Keratinocyte (primary cell): Measurements from ENCODE around the gene SYNDIG1. TPM values are rescaled to one million over a fixed set of nuclear protein-coding genes. Genes with fewer than 3 reads are reported as not detected.

ENCODE experiments used
- DNase-seq: peaks from one replicate; pipeline ENCODE4 v3.0.0-alpha.2; 2011; ENCODE audit warnings: low read depth, missing footprints, low spot score
- FAIRE-seq: peaks from 2 replicates; lab custom pipeline; 2011; peaks lifted over from hg19 to GRCh38; lab: Jason Lieb, UNC
- H2AFZ ChIP-seq: 2 replicates; pipeline ENCODE4 v1.6.0; 2012; ENCODE audit warnings: low read length, control low read depth, inconsistent platforms; ENCODE audit not compliant: control insufficient read depth
- H3K27ac ChIP-seq: 2 replicates; pipeline ENCODE4 v1.5.1; 2011; ENCODE audit warnings: low read length; ENCODE audit not compliant: control insufficient read depth, insufficient read depth
- H3K27me3 ChIP-seq: 3 replicates; pipeline ENCODE4 v1.6.0; 2011; ENCODE audit warnings: low read length; ENCODE audit not compliant: control insufficient read depth, insufficient read depth; ENCODE audit errors: extremely low read depth
- H3K36me3 ChIP-seq, 2 experiments: 2 replicates in 1 of 2; 3 replicates in 1 of 2; pipeline ENCODE4 v1.5.1; 2011; ENCODE audit warnings: low read length in 2 of 2, mild to moderate bottlenecking in 1 of 2; ENCODE audit not compliant: control insufficient read depth in 2 of 2, insufficient read depth in 2 of 2; ENCODE audit errors: extremely low read depth in 1 of 2
- H3K4me1 ChIP-seq: 3 replicates; pipeline ENCODE4 v1.5.1; 2011; ENCODE audit warnings: low read length; ENCODE audit not compliant: control insufficient read depth, insufficient read depth; ENCODE audit errors: extremely low read depth
- H3K4me2 ChIP-seq: 3 replicates; pipeline ENCODE4 v1.6.0; 2011; ENCODE audit warnings: low read depth, low read length; ENCODE audit not compliant: control insufficient read depth, insufficient read depth; ENCODE audit errors: extremely low read depth
- H3K4me3 ChIP-seq, 3 experiments: fragments of 200-600 bp in 1 of 3; sonication (generic) in 1 of 3; 2 replicates in 2 of 3; 3 replicates in 1 of 3; pipeline ENCODE4 v1.5.1; 2011 to 2016; ENCODE audit warnings: low read length in 3 of 3, mild to moderate bottlenecking in 3 of 3, control low read depth in 2 of 3, inconsistent platforms in 1 of 3, low read depth in 1 of 3, mixed read lengths in 1 of 3, mixed run types in 1 of 3, moderate library complexity in 1 of 3; ENCODE audit not compliant: control insufficient read depth in 2 of 3, insufficient read depth in 2 of 3; ENCODE audit errors: extremely low read depth in 1 of 3
- H3K79me2 ChIP-seq: 2 replicates; pipeline ENCODE4 v1.6.0; 2012; ENCODE audit warnings: low read length; ENCODE audit not compliant: control insufficient read depth, insufficient read depth
- H3K9ac ChIP-seq: 3 replicates; pipeline ENCODE4 v1.6.0; 2011; ENCODE audit warnings: low read length; ENCODE audit not compliant: control insufficient read depth, insufficient read depth; ENCODE audit errors: extremely low read depth
- H3K9me1 ChIP-seq: 3 replicates; pipeline ENCODE4 v1.6.0; 2011; ENCODE audit warnings: low read length; ENCODE audit not compliant: control insufficient read depth, insufficient read depth; ENCODE audit errors: extremely low read depth
- H3K9me3 ChIP-seq: 2 replicates; pipeline ENCODE4 v1.5.1; 2012; ENCODE audit warnings: low read depth, low read length; ENCODE audit not compliant: control insufficient read depth
- H4K20me1 ChIP-seq: 3 replicates; pipeline ENCODE4 v1.6.0; 2011; ENCODE audit warnings: low read length; ENCODE audit not compliant: control insufficient read depth, insufficient read depth; ENCODE audit errors: extremely low read depth
- EZH2 ChIP-seq: IDR thresholded peaks from one replicate; pipeline ENCODE4 v1.6.1; 2012; ENCODE audit warnings: inconsistent platforms, mild to moderate bottlenecking, low read length, moderate library complexity
- dilution Hi-C: fragments of 300-500 bp; cut with MboI; formaldehyde crosslinking; loops from one replicate; pipeline ENCODE4 v1.7.0; 2020; ENCODE audit warnings: low sequenced_read_pairs; ENCODE audit not compliant: extremely low pct_ligation_motif_present
- polyA plus RNA-seq, 5 experiments: library from polyadenylated mRNA; depleted of rRNA in 3 of 5; stranded (reverse) in 3 of 5; stranded (forward) in 1 of 5; unstranded in 1 of 5; fragments of >200 nt; gene quantifications; 1 replicate in 1 of 5; 2 replicates in 3 of 5; 3 replicates in 1 of 5; pipeline versions ENCODE4 v1.2.1 to v1.2.3, GENCODE V29; 2011 to 2012; ENCODE audit warnings: missing spikeins in 2 of 5, low read depth in 1 of 5, low replicate concordance in 1 of 5
- TF ChIP-seq, protein P1 (sequence below), 3 experiments: IDR thresholded peaks in 1 of 3; conservative IDR thresholded peaks in 1 of 3; optimal IDR thresholded peaks in 1 of 3; 2 replicates in 2 of 3; 3 replicates in 1 of 3; pipeline versions ENCODE3 to v1.5.1; 2011; ENCODE audit warnings: low read length in 3 of 3, mild to moderate bottlenecking in 3 of 3, moderate library complexity in 2 of 3, control low read depth in 1 of 3, inconsistent platforms in 1 of 3; ENCODE audit not compliant: insufficient read depth in 2 of 3; ENCODE audit errors: extremely low read depth in 1 of 3

SYNDIG1 gene
- polyA plus RNA-seq, 1 donor (not counting 4 experiments of a cell fraction or from before 2014, with no cell fraction given), result 0.38 TPM

DNA sequence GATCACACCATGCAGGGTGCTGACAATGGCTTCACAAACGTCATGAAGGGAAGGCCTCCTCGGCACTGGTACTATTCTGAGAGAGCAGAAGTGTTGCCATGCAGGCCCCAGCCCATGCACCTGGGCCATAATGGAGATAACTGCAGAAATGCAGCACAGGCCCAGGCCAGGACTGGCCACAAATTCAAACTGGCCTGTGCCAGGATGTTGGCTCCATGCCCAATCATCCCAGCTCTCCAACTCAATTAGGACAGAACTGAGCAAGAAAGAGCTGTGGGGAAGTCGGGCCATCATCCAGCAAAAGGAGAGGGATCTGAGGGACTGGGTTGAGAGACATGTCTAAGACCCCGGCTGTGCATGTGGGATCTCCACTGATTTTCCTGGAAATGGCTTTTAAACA lies 48.9 kb upstream of the SYNDIG1 start:
- dilution Hi-C loops, result no loop called here
- no peaks in the 10 kb centered on the region for H4K20me1 ChIP-seq
- FAIRE-seq (no peak), DNase-seq (no peak)
- no peaks in the 10 kb centered on the region for H3K79me2 ChIP-seq
- no peaks in the 10 kb centered on the region for H3K27me3 ChIP-seq
- H3K9ac ChIP-seq, result no peak overlapping the region
- no peak overlapping the region for H2AFZ ChIP-seq
- no peaks in the 10 kb centered on the region for H3K9me1 ChIP-seq
- H3K4me2 ChIP-seq, result no peak overlapping the region
- TF ChIP-seq EZH2, result no peak
- TF ChIP-seq, protein P1, sequence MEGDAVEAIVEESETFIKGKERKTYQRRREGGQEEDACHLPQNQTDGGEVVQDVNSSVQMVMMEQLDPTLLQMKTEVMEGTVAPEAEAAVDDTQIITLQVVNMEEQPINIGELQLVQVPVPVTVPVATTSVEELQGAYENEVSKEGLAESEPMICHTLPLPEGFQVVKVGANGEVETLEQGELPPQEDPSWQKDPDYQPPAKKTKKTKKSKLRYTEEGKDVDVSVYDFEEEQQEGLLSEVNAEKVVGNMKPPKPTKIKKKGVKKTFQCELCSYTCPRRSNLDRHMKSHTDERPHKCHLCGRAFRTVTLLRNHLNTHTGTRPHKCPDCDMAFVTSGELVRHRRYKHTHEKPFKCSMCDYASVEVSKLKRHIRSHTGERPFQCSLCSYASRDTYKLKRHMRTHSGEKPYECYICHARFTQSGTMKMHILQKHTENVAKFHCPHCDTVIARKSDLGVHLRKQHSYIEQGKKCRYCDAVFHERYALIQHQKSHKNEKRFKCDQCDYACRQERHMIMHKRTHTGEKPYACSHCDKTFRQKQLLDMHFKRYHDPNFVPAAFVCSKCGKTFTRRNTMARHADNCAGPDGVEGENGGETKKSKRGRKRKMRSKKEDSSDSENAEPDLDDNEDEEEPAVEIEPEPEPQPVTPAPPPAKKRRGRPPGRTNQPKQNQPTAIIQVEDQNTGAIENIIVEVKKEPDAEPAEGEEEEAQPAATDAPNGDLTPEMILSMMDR (optimal IDR thresholded peaks at IDR 0.05 in 1 of 3, IDR thresholded peaks at IDR 0.05 in 1 of 3, conservative IDR thresholded peaks at IDR 0.05 in 1 of 3; ENCODE audit: extremely low read depth in 1 of 3, insufficient read depth in 2 of 3, low read length in 3 of 3), result no peak
- no peaks in the 10 kb centered on the region for H3K4me1 ChIP-seq
- H3K4me3 ChIP-seq, result no peak overlapping the region
- no peaks in the 10 kb centered on the region for H3K36me3 ChIP-seq
- H3K27ac ChIP-seq, result no peak overlapping the region
- H3K9me3 ChIP-seq, result no peaks in the 10 kb centered on the region

DNA sequence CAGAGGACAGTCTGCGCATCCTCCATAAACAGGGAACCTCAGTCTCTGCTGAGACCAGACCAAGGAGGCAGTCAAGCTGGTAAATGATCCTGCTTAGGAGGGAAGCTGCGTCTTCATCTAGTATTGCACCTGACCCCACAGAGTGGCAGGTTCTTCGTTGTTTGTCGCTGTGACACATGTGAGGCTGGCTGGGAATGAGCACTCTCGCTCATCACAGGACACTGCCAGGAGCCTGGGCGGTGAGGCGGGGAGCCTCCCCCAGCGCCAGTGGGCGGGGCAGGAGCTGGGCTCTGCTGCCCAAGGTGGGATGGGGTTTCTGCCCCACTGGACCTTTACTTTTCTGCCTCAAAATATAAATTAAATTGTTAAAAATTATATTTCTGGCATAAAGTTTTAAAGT lies 48.4 kb upstream of the SYNDIG1 start:
- no peak overlapping the region for H3K4me2 ChIP-seq
- no peaks in the 10 kb centered on the region for H3K27me3 ChIP-seq
- FAIRE-seq, result no peak
- DNase-seq, result no peak
- H3K9ac ChIP-seq, result no peak overlapping the region
- H3K9me1 ChIP-seq, result no peaks in the 10 kb centered on the region
- H3K79me2 ChIP-seq, result no peaks in the 10 kb centered on the region
- no peaks in the 10 kb centered on the region for H3K9me3 ChIP-seq
- no peak overlapping the region for H3K27ac ChIP-seq
- no peak for TF ChIP-seq EZH2
- TF ChIP-seq, protein P1 (optimal IDR thresholded peaks at IDR 0.05 in 1 of 3, IDR thresholded peaks at IDR 0.05 in 1 of 3, conservative IDR thresholded peaks at IDR 0.05 in 1 of 3; ENCODE audit: extremely low read depth in 1 of 3, insufficient read depth in 2 of 3, low read length in 3 of 3), result no peak
- H3K36me3 ChIP-seq, result no peaks in the 10 kb centered on the region
- H2AFZ ChIP-seq, result no peak overlapping the region
- dilution Hi-C loops, result no loop called here
- H3K4me3 ChIP-seq, result no peak overlapping the region
- H4K20me1 ChIP-seq, result no peaks in the 10 kb centered on the region
- H3K4me1 ChIP-seq, result no peaks in the 10 kb centered on the region
